Sigmoid colon (tissue), 4 donors: ENCODE measurements around the gene AUTS2.

Source experiments
- EP300 ChIP-seq, 4 donors: sonication (generic); formaldehyde crosslinking; IDR thresholded peaks; one replicate each; pipeline ENCODE4 v1.6.1; 2017; ENCODE audit warnings: antibody characterized with exemption in 4 of 4
- POLR2AphosphoS5 ChIP-seq, 4 donors: sonication (generic); formaldehyde crosslinking; IDR thresholded peaks; one replicate each; pipeline ENCODE4 v1.6.1; 2017; ENCODE audit warnings: antibody characterized with exemption in 4 of 4
- TF ChIP-seq, protein P1 (sequence below), 4 experiments: fragments of 450-650 bp in 3 of 4; fragments of 200-600 bp in 1 of 4; IDR thresholded peaks; one replicate each; pipeline ENCODE4 v1.5.1; 2016 to 2019; ENCODE audit warnings: antibody characterized with exemption in 4 of 4, mild to moderate bottlenecking in 3 of 4, moderate library complexity in 2 of 4

DNA sequence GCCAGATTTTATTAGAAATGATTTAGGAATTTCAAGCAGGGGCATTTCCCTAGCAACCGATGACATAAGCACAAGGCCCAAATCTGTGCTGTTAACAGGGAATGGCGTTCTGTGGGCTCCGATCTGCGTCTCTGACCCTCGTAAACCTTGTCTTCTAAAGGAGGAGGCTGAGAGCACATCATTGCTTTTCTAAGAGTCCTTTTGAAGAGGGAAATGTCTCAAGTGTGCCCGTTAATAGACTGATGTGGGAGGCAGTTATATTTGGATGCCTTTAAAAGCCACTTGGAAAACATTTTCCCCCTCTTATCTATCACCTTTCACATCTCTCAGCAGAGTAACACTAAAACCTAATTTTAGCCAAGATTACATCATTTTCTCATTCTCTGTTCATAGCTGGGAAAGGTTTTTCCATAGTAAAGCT, 1109.6 kb downstream of the AUTS2 start:
- TF ChIP-seq POLR2AphosphoS5 (IDR thresholded peaks at IDR 0.05): no peak
- TF ChIP-seq, protein P1, sequence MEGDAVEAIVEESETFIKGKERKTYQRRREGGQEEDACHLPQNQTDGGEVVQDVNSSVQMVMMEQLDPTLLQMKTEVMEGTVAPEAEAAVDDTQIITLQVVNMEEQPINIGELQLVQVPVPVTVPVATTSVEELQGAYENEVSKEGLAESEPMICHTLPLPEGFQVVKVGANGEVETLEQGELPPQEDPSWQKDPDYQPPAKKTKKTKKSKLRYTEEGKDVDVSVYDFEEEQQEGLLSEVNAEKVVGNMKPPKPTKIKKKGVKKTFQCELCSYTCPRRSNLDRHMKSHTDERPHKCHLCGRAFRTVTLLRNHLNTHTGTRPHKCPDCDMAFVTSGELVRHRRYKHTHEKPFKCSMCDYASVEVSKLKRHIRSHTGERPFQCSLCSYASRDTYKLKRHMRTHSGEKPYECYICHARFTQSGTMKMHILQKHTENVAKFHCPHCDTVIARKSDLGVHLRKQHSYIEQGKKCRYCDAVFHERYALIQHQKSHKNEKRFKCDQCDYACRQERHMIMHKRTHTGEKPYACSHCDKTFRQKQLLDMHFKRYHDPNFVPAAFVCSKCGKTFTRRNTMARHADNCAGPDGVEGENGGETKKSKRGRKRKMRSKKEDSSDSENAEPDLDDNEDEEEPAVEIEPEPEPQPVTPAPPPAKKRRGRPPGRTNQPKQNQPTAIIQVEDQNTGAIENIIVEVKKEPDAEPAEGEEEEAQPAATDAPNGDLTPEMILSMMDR (IDR thresholded peaks at IDR 0.05): no peak
- TF ChIP-seq EP300 (IDR thresholded peaks at IDR 0.05): no peak
